Skin epidermis (tissue), 12 donors: ENCODE measurements around the gene JMJD7.
"Not testable (repeated sequence)": the region's sequence is repeated elsewhere in the genome, so short reads cannot be mapped to it uniquely, and the experiment has no call there.

Experiments
- H3K27ac ChIP-seq, 21 experiments: fragments of 200-600 bp; sonication (generic) in 11 of 21; one replicate each; pipeline ENCODE4 v1.5.0; 2020; ENCODE audit warnings: mild to moderate bottlenecking in 3 of 21, inconsistent platforms in 2 of 21, moderate library complexity in 2 of 21
- H3K4me3 ChIP-seq, 7 experiments: fragments of 200-600 bp; sonication (generic) in 2 of 7; one replicate each; pipeline ENCODE4 v1.5.0; 2020; ENCODE audit warnings: inconsistent platforms in 2 of 7, mild to moderate bottlenecking in 2 of 7, moderate library complexity in 1 of 7

Gene JMJD7

GRCh38 chr15:41817781-41818180 lies 10.1 kb upstream of the JMJD7 start:
- no peak overlapping the region for H3K4me3 ChIP-seq
- H3K27ac ChIP-seq: no peak overlapping the region

- Histone ChIP-seq H3K4me3 (no peak overlapping the region), H3K27ac (no peak overlapping the region)
Observed at GRCh38 chr15:41819455-41820050, 8.3 kb upstream of the JMJD7 start.

- Histone ChIP-seq H3K27ac (peak overlapping the region in 1 of 21 experiments; percentile 10), H3K4me3 (no peak overlapping the region)
Observed at GRCh38 chr15:41820791-41821423, 7.0 kb upstream of the JMJD7 start.

- H3K27ac ChIP-seq: no peak overlapping the region
- no peak overlapping the region for H3K4me3 ChIP-seq
Observed at GRCh38 chr15:41821831-41822230, 6.1 kb upstream of the JMJD7 start.

- no peak overlapping the region for H3K27ac ChIP-seq
Observed at GRCh38 chr15:41822471-41822870, 5.4 kb upstream of the JMJD7 start.

GRCh38 chr15:41822957-41823356 lies 4.9 kb upstream of the JMJD7 start:
- no peak overlapping the region for H3K27ac ChIP-seq
- no peak overlapping the region for H3K4me3 ChIP-seq

More at GRCh38 chr15:41822471-41822870, 5.4 kb upstream of the JMJD7 start:
- no peak overlapping the region for H3K4me3 ChIP-seq

GRCh38 chr15:41823502-41823901 lies 4.4 kb upstream of the JMJD7 start:
- no peak overlapping the region for H3K4me3 ChIP-seq
- H3K27ac ChIP-seq: no peak overlapping the region

- no peak overlapping the region for H3K4me3 ChIP-seq
- no peak overlapping the region for H3K27ac ChIP-seq
Observed at GRCh38 chr15:41824062-41824745, 3.7 kb upstream of the JMJD7 start.

GRCh38 chr15:41825145-41825544 lies 2.7 kb upstream of the JMJD7 start:
- no peak overlapping the region for H3K4me3 ChIP-seq
- no peak overlapping the region for H3K27ac ChIP-seq

GRCh38 chr15:41825572-41826535 lies 2.0 kb upstream of the JMJD7 start:
- Histone ChIP-seq H3K27ac (peak overlapping the region in 1 of 21 experiments; percentile 44), H3K4me3 (no peak overlapping the region)

- H3K27ac ChIP-seq: peak overlapping the region in 20 of 21 experiments; percentile 8 to 93 (median 72)
- H3K4me3 ChIP-seq: peak overlapping the region; percentile 50 to 85 (median 70)
Observed at GRCh38 chr15:41827290-41827879, 507 bp upstream of the JMJD7 start.

- H3K27ac ChIP-seq: peak overlapping the region in 19 of 21 experiments; percentile 79 to 98 (median 90)
- peak overlapping the region; percentile 50 to 85 (median 70) for H3K4me3 ChIP-seq
Observed at GRCh38 chr15:41828807-41829141, 882 bp downstream of the JMJD7 start.

- Histone ChIP-seq H3K27ac (peak overlapping the region in 8 of 21 experiments; percentile 12 to 98 (median 88)), H3K4me3 (peak overlapping the region in 1 of 7 experiments; percentile 10)
Observed at GRCh38 chr15:41829959-41830646, 2.2 kb downstream of the JMJD7 start.

GRCh38 chr15:41831291-41831690 lies 3.4 kb downstream of the JMJD7 start:
- peak overlapping the region in 8 of 21 experiments; percentile 10 to 73 (median 62) for H3K27ac ChIP-seq
- not testable (repeated sequence) for H3K4me3 ChIP-seq

- Histone ChIP-seq H3K4me3 (no peak overlapping the region), H3K27ac (peak overlapping the region in 20 of 21 experiments; percentile 9 to 73 (median 61))
Observed at GRCh38 chr15:41832208-41832607, 4.3 kb downstream of the JMJD7 start.

- Histone ChIP-seq H3K27ac (peak overlapping the region in 19 of 21 experiments; percentile 9 to 73 (median 63)), H3K4me3 (no peak overlapping the region)
Observed at GRCh38 chr15:41832875-41833274, 5.0 kb downstream of the JMJD7 start.

GRCh38 chr15:41834096-41834495 lies 6.2 kb downstream of the JMJD7 start:
- H3K27ac ChIP-seq: peak overlapping the region in 12 of 21 experiments; percentile 32 to 71 (median 52)
- no peak overlapping the region for H3K4me3 ChIP-seq

GRCh38 chr15:41836073-41836472 lies 8.2 kb downstream of the JMJD7 start:
- no peak overlapping the region for H3K4me3 ChIP-seq
- H3K27ac ChIP-seq: peak overlapping the region in 2 of 21 experiments; percentile 2 to 6
